GM13976 (cell line): Measurements from ENCODE around the gene C17orf75.

Experiments used
- DNase-seq: peaks from one replicate; pipeline ENCODE4 v3.0.0; 2012; ENCODE audit warnings: low spot score
- CTCF ChIP-seq: IDR thresholded peaks from 2 replicates; pipeline ENCODE4 v1.5.1; 2012; ENCODE audit warnings: borderline replicate concordance, mild to moderate bottlenecking; ENCODE audit not compliant: insufficient read depth; ENCODE audit errors: extremely low read depth, missing control alignments, control extremely low read depth
- in situ Hi-C: fragments of 300-500 bp; cut with MboI; formaldehyde crosslinking; loops from one replicate; pipeline ENCODE4 v1.12.0; 2022; ENCODE audit warnings: low sequenced_read_pairs, mixed read lengths, inconsistent platforms; ENCODE audit not compliant: unreplicated experiment

The C17orf75 gene

GRCh38 chr17:32333187-32333586 lies 8.8 kb downstream of the C17orf75 start:
- TF ChIP-seq CTCF, result no peak
- no peak for DNase-seq
- in situ Hi-C loops, result no loop called here

GRCh38 chr17:32331243-32332040 lies 10.5 kb downstream of the C17orf75 start:
- in situ Hi-C loops, result no loop called here
- TF ChIP-seq CTCF, result no peak
- DNase-seq, result no peak

GRCh38 chr17:32330147-32330546 lies 11.8 kb downstream of the C17orf75 start:
- in situ Hi-C loops, result no loop called here
- DNase-seq, result no peak
- TF ChIP-seq CTCF, result no peak

- DNase-seq, result no peak
- in situ Hi-C loops, result no loop called here
Observed at GRCh38 chr17:32327911-32328310, 14.1 kb downstream of the C17orf75 start.

GRCh38 chr17:32323811-32324491 lies 18.0 kb downstream of the C17orf75 start:
- DNase-seq, result no peak

More at GRCh38 chr17:32327911-32328310, 14.1 kb downstream of the C17orf75 start:
- no peak for TF ChIP-seq CTCF

GRCh38 chr17:32323046-32323445 lies 18.9 kb downstream of the C17orf75 start:
- in situ Hi-C loops, result no loop called here
- TF ChIP-seq CTCF, result no peak
- peak; percentile 19 for DNase-seq

More at GRCh38 chr17:32323811-32324491, 18.0 kb downstream of the C17orf75 start:
- in situ Hi-C loops, result no loop called here
- TF ChIP-seq CTCF, result no peak
